Measurements from ENCODE around the gene FMNL2. TPM values are rescaled to one million over a fixed set of nuclear protein-coding genes. Genes with fewer than 3 reads are reported as not detected.
A peak's percentile ranks its signal among the peaks of the same experiment; 100 is the strongest.

FMNL2 gene
- total RNA-seq, 4 donors from 2014 or later, result 6.7 to 17.2 (median 11.5) TPM

GRCh38 chr2:152548111-152548875 lies 213.3 kb downstream of the FMNL2 start:
- Histone ChIP-seq H3K4me1 (peaks cover 19 to 27% of the 10 kb centered on the region in 2 donors), H3K36me3 (no peaks in the 10 kb centered on the region), H3K27me3 (no peaks in the 10 kb centered on the region), H3K9me3 (no peaks in the 10 kb centered on the region), H3K27ac (peak overlapping the region in 1 of 4 donors; percentile 85), H3K4me3 (no peak overlapping the region)
- DNase-seq, result no peak
- intact Hi-C loops (cut with DNase I; ENCODE audit: low total_unique reads) (loop anchor here (10.0 kb wide), 1 partner anchor 213 kb away; the partner anchor contains the start of gene FMNL2), in situ Hi-C loops (cut with MboI; ENCODE audit: low sequenced_read_pairs in 4 of 4) (no loop called here)
- TF ChIP-seq CTCF (IDR thresholded peaks at IDR 0.05 in 4 of 5, conservative IDR thresholded peaks at IDR 0.05 in 1 of 5), result no peak
- no peak for TF ChIP-seq POLR2A (IDR thresholded peaks at IDR 0.05)
- ATAC-seq, result no peak

- TF ChIP-seq POLR2A (IDR thresholded peaks at IDR 0.05), result no peak
- in situ Hi-C loops (cut with MboI; ENCODE audit: low sequenced_read_pairs in 4 of 4), result no loop called here
- no peak overlapping the region for H3K4me3 ChIP-seq
- H3K9me3 ChIP-seq, result no peaks in the 10 kb centered on the region
- DNase-seq (no peak), ATAC-seq (no peak)
- no peak overlapping the region for H3K27ac ChIP-seq
- intact Hi-C loops (cut with DNase I; ENCODE audit: low total_unique reads), result loop anchor here (10.0 kb wide), 1 partner anchor 214 kb away; the partner anchor contains the start of gene FMNL2
- H3K27me3 ChIP-seq, result no peaks in the 10 kb centered on the region
- peaks cover 19 to 21% of the 10 kb centered on the region in 2 donors for H3K4me1 ChIP-seq
- no peaks in the 10 kb centered on the region for H3K36me3 ChIP-seq
These were observed 214.0 kb downstream of the FMNL2 start for GRCh38 chr2:152548996-152549395.

GRCh38 chr2:152549423-152549822 lies 214.4 kb downstream of the FMNL2 start:
- intact Hi-C loops (cut with DNase I; ENCODE audit: low total_unique reads), result loop anchor here (10.0 kb wide), 1 partner anchor 215 kb away; the partner anchor contains the start of gene FMNL2

GRCh38 chr2:152550386-152550785 lies 215.4 kb downstream of the FMNL2 start:
- no peak for DNase-seq
- no peak for TF ChIP-seq POLR2A (IDR thresholded peaks at IDR 0.05)
- TF ChIP-seq CTCF (IDR thresholded peaks at IDR 0.05 in 4 of 5, conservative IDR thresholded peaks at IDR 0.05 in 1 of 5), result no peak
- no peaks in the 10 kb centered on the region for H3K9me3 ChIP-seq
- ATAC-seq, result no peak
- no peaks in the 10 kb centered on the region for H3K27me3 ChIP-seq
- H3K4me1 ChIP-seq, result peaks cover 21 to 24% of the 10 kb centered on the region in 2 donors
- in situ Hi-C loops (cut with MboI; ENCODE audit: low sequenced_read_pairs in 4 of 4) (loop anchor here in 2 of 4 donors (25.0 kb wide), 1 partner anchor 213 kb away; the partner anchor contains the start of gene FMNL2 (in 2 of the 2)), intact Hi-C loops (cut with DNase I; ENCODE audit: low total_unique reads) (no loop called here)
- H3K27ac ChIP-seq, result no peak overlapping the region
- H3K4me3 ChIP-seq, result no peak overlapping the region
- H3K36me3 ChIP-seq, result no peaks in the 10 kb centered on the region

More at GRCh38 chr2:152549423-152549822, 214.4 kb downstream of the FMNL2 start:
- Histone ChIP-seq H3K27ac (no peak overlapping the region), H3K4me3 (no peak overlapping the region), H3K9me3 (no peaks in the 10 kb centered on the region), H3K27me3 (no peaks in the 10 kb centered on the region), H3K4me1 (peaks cover 19 to 21% of the 10 kb centered on the region in 2 donors), H3K36me3 (no peaks in the 10 kb centered on the region)
- TF ChIP-seq CTCF (IDR thresholded peaks at IDR 0.05 in 4 of 5, conservative IDR thresholded peaks at IDR 0.05 in 1 of 5), result no peak
- TF ChIP-seq POLR2A (IDR thresholded peaks at IDR 0.05), result no peak
- in situ Hi-C loops (cut with MboI; ENCODE audit: low sequenced_read_pairs in 4 of 4), result no loop called here
- ATAC-seq, result no peak
- no peak for DNase-seq

- ATAC-seq (no peak), DNase-seq (no peak)
- TF ChIP-seq POLR2A (IDR thresholded peaks at IDR 0.05) (no peak), CTCF (IDR thresholded peaks at IDR 0.05 in 4 of 5, conservative IDR thresholded peaks at IDR 0.05 in 1 of 5) (no peak)
- Histone ChIP-seq H3K27me3 (no peaks in the 10 kb centered on the region), H3K36me3 (no peaks in the 10 kb centered on the region), H3K4me3 (no peak overlapping the region), H3K9me3 (no peaks in the 10 kb centered on the region), H3K4me1 (peaks cover 8 to 20% of the 10 kb centered on the region in 2 donors), H3K27ac (no peak overlapping the region)
- in situ Hi-C loops (cut with MboI; ENCODE audit: low sequenced_read_pairs in 4 of 4) (loop anchor here in 2 of 4 donors (25.0 kb wide), 1 partner anchor 216 kb away; the partner anchor contains the start of gene FMNL2 (in 2 of the 2)), intact Hi-C loops (cut with DNase I; ENCODE audit: low total_unique reads) (no loop called here)
These were observed 217.9 kb downstream of the FMNL2 start for GRCh38 chr2:152552888-152553287.

Measured in gastrocnemius medialis (tissue), 4 donors.